ENCODE data around the gene LAYN. TPM values are rescaled to one million over a fixed set of nuclear protein-coding genes. Genes with fewer than 3 reads are reported as not detected.
A peak's percentile ranks its signal among the peaks of the same experiment; 100 is the strongest.

Gene LAYN, protein sequence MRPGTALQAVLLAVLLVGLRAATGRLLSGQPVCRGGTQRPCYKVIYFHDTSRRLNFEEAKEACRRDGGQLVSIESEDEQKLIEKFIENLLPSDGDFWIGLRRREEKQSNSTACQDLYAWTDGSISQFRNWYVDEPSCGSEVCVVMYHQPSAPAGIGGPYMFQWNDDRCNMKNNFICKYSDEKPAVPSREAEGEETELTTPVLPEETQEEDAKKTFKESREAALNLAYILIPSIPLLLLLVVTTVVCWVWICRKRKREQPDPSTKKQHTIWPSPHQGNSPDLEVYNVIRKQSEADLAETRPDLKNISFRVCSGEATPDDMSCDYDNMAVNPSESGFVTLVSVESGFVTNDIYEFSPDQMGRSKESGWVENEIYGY
- 3.1 TPM for total RNA-seq

DNA sequence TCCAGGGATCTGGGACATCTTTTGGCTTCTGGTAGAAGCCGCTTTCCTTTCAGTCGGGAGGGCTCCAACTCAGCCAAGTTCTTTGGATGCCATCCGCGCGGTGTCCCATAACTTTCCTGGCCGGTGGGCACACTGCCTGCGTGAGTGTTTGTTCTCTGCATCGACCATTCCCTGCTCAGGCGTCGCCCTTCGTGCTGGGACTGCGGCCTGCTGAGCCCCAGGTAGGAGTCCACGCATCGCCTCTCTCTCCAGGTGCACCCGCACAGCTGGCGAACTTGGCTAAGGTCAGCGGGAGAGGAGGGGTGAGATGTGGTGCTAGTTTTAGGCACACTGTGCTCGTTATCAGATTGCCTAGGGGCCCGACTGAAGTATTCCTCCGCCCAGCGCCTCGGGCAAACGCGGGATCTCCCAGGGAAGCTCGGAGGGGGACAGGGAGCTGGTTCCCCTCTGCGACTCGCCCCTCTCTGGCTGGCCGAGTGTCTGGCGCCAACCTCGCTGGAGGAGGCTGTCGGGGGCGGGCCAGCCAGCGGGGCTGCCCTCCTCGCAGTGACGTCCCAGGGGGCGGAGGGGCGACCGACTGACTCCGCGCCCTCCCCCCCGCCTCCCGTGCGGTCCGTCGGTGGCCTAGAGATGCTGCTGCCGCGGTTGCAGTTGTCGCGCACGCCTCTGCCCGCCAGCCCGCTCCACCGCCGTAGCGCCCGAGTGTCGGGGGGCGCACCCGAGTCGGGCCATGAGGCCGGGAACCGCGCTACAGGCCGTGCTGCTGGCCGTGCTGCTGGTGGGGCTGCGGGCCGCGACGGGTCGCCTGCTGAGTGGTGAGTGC lies at the start of gene LAYN:
TSS of gene LAYN (plus strand) at position 607 of the 823 bp plus-strand sequence. CDS start at position 731, 124 bp downstream.

DNA sequence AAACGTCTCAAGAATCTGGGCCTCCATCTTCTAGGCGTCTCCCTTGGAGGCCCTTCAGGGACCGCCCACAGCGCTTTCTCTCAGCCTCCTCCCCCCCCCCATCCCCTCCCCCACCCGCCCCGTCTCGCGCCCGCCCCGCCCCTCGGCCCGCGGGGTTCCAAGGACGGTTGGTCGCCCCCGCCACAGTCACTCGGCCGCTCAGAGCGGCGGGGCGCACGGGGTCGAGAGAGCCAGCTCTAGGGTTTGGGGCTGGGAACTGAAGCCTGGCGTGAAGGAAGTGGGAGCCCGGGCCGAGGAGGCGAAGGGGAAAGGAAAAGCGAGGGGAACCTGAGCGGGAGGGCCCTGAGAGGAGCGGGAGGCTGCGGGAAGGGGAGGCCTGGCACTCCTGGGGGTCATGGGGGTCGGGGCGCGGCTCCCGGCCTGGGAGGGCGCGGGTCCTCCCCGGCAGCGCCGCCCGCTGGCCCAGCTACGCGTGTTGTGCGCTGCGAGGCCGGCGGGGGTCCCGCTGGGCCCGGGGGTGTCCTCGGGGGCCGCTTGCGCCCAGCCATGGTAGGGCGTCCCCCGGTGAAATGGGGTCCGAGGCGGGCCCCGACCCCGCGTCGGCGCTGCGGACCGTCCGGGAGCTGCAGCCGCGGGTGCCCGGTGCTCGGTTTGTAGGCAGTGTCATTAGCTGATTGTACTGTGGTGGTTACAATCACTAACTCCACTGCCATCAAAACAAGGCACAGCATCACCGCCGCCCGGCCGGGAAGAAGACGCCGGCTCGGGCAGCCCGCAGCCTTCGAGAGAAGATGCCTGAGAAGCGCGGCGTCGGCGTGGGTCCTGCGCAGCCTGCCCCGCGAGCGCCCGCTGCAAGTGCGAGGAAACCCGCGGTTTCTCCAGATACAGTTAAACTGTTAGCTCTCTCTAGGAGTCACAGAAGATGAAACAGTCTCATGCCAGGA lies 28.0 kb upstream of the LAYN start, which contains the start of gene BTG4:
TSS of gene BTG4 (minus strand) at position 91 of the 944 bp plus-strand sequence. CDS start 13,610 bp downstream, outside the sequence.

DNA sequence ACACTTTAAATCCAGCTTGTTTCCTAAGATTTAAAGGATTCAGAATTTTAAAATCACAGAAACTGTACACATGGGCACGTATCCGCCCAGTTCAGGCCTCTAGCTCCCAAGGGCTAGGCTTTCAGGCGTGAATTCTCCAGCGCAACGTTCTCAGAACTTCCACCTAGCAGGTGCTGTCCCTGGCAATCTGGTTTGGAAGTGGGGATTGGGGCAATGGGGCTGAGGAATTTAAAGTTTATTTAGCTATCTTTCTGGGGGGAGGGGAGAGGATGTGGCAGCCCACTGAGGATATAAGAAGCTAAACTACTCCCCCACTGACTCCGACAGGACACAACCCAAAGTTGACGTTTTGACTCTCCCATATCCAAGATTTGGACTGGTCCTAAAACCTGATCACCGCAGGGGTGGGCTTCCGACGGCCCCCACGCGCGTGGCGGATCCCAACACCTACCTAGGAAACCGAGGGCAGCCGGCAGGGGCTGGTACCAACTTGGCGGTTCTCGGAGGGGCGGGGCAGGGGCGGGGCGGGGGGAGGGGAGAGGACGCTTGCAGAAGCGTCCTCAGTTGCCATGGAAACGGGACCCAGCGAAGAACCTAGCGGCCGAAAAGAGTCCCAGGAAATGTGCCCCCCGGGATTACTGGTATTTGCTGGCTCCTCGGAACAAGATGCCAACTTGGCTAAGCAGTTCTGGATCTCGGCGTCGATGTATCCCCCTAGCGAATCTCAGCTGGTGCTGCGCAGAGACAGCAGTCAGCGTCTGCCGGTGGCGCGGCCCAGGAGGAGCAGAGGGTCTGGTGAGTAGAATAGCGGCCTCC lies 26.1 kb upstream of the LAYN start, which contains the start of gene HOATZ:
TSS of gene HOATZ (plus strand) at position 563 of the 816 bp plus-strand sequence. CDS start at position 570, 7 bp downstream.

DNA sequence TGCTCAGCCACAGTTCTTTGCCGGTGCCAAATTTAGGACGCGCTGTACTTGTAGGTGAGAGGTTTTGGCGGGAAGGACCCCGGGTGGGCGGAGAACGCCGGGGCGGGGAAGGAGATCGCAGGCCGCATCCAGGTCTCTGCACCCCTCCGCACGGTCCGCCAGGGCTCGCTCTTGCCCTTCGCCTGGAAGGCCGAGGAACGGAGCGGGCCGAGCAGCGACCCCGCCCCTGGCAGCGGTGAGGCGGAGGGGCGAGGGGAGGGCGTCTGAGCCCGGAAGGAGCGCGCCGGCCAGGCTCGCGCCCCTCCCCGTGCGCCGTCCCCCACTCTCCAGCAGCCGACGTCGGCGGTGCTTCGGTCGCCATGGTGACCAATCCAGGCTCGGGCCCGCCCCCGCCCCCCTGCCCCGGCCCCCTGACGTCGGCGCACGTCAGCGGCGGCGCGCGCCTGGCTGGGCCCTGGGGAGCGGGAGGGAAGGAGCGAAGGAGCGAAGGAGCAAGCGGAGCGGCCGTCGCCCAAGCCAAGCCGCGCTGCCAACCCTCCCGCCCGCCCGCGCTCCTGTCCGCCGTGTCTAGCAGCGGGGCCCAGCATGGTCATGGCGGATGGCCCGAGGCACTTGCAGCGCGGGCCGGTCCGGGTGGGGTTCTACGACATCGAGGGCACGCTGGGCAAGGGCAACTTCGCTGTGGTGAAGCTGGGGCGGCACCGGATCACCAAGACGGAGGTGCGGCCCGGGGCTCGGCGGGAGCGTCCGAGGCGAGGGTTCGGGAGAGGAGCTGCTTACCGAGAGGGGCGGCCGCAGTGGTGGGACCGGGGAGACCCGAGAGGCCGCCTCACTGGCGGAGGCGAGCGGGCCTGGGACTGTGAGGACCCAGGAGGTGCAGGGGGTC lies 61.7 kb downstream of the LAYN start, which contains the start of gene SIK2:
TSS of gene SIK2 (plus strand) at position 471 of the 886 bp plus-strand sequence. CDS start at position 586, 115 bp downstream.

Small RNA genes lying within 50 kb of the gene (small RNA-seq; reads per million reads assigned to genes)
- gene MIR34B (ENCODE audit: low replicate concordance) (5.1 reads per million, percentile 87 among the genes with 10 or more reads in this experiment), gene MIR34C (ENCODE audit: low replicate concordance) (47.7 reads per million, percentile 94 among the genes with 10 or more reads in this experiment)

Other genes starting within 250 kb of the LAYN start
- gene POU2AF3, start 242.2 kb upstream of the LAYN start, total RNA-seq: 0.94 TPM
- not detected for gene POU2AF1, start 161.4 kb upstream of the LAYN start, total RNA-seq
- not detected for gene BTG4, start 28.3 kb upstream of the LAYN start, total RNA-seq
- 1.3 TPM for gene HOATZ, start 25.9 kb upstream of the LAYN start, total RNA-seq
- gene SIK2, start 61.7 kb downstream of the LAYN start, total RNA-seq: 17.8 TPM
- gene PPP2R1B, start 225.7 kb downstream of the LAYN start, total RNA-seq: 24.4 TPM